MM.1S (cell line): ENCODE data around the gene HDLBP.
"Not testable (repeated sequence)": the region's sequence is repeated elsewhere in the genome, so short reads cannot be mapped to it uniquely, and the experiment has no call there.

ENCODE experiments used
- DNase-seq: peaks from one replicate; pipeline ENCODE4 v3.0.0-alpha.2; 2015
- H2AFZ ChIP-seq: fragments of 300-600 bp; sonication (generic); 2 replicates; pipeline ENCODE4 v1.6.0; 2016; ENCODE audit warnings: antibody characterized with exemption, low read length
- H3F3A ChIP-seq: fragments of 300-600 bp; sonication (generic); 2 replicates; pipeline ENCODE4 v1.6.1; 2016; ENCODE audit warnings: mild to moderate bottlenecking, antibody characterized with exemption, low read length, moderate library complexity, mixed read lengths; ENCODE audit not compliant: insufficient read depth
- H3K27ac ChIP-seq: fragments of 300-600 bp; sonication (generic); 2 replicates; pipeline ENCODE4 v1.5.1; 2016; ENCODE audit warnings: mild to moderate bottlenecking, low read length
- H3K27me3 ChIP-seq: fragments of 300-600 bp; sonication (generic); replicated peaks from 2 replicates; pipeline ENCODE4 v1.6.0; 2016; ENCODE audit warnings: low read length; ENCODE audit not compliant: insufficient read depth
- H3K36me3 ChIP-seq: fragments of 300-600 bp; sonication (generic); replicated peaks from 2 replicates; pipeline ENCODE4 v1.6.1; 2016; ENCODE audit warnings: mild to moderate bottlenecking, low read length, mixed read lengths; ENCODE audit not compliant: insufficient read depth
- H3K4me1 ChIP-seq: fragments of 300-600 bp; sonication (generic); 2 replicates; pipeline ENCODE4 v1.6.1; 2016; ENCODE audit warnings: low read length, mixed read lengths
- H3K4me2 ChIP-seq: fragments of 300-600 bp; sonication (generic); 2 replicates; pipeline ENCODE4 v1.6.0; 2016; ENCODE audit warnings: low read depth, low read length
- H3K4me3 ChIP-seq: fragments of 300-600 bp; sonication (generic); 2 replicates; pipeline ENCODE4 v1.5.1; 2016; ENCODE audit warnings: low read length, mixed read lengths
- H3K79me2 ChIP-seq: fragments of 300-600 bp; sonication (generic); 2 replicates; pipeline ENCODE4 v1.6.1; 2016; ENCODE audit warnings: mixed run types, low read length, mixed read lengths
- H3K9ac ChIP-seq: fragments of 300-600 bp; sonication (generic); 2 replicates; pipeline ENCODE4 v1.6.1; 2016; ENCODE audit warnings: low read length, mixed read lengths
- H3K9me2 ChIP-seq: fragments of 300-600 bp; sonication (generic); replicated peaks from 2 replicates; pipeline ENCODE4 v1.6.1; 2016; ENCODE audit warnings: mild to moderate bottlenecking, low read length, mixed read lengths; ENCODE audit not compliant: insufficient read depth
- H3K9me3 ChIP-seq: fragments of 300-600 bp; sonication (generic); replicated peaks from 2 replicates; pipeline ENCODE4 v1.6.1; 2016; ENCODE audit warnings: mild to moderate bottlenecking, low read length, mixed read lengths; ENCODE audit not compliant: insufficient read depth
- H4K20me1 ChIP-seq: fragments of 300-600 bp; sonication (generic); 2 replicates; pipeline ENCODE4 v1.6.1; 2016; ENCODE audit warnings: mild to moderate bottlenecking, low read length, moderate library complexity, mixed read lengths; ENCODE audit not compliant: insufficient read depth
- CTCF ChIP-seq: fragments of 300-600 bp; sonication (generic); IDR thresholded peaks from 2 replicates; pipeline ENCODE4 v1.5.1; 2016; ENCODE audit warnings: antibody characterized with exemption, low read length, mixed read lengths
- EZH2 ChIP-seq: fragments of 300-600 bp; sonication (generic); optimal IDR thresholded peaks from 2 replicates; pipeline ENCODE3; 2017; ENCODE audit warnings: low read depth, mild to moderate bottlenecking, antibody characterized with exemption, low read length, mixed read lengths
- EZH2phosphoT487 ChIP-seq: fragments of 300-600 bp; sonication (generic); IDR thresholded peaks from 2 replicates; pipeline ENCODE4 v1.6.1; 2018; ENCODE audit warnings: antibody characterized with exemption, low read length

HDLBP gene

GRCh38 chr2:241197947-241198346 lies 117.5 kb downstream of the HDLBP start:
- no peaks in the 10 kb centered on the region for H3K9me2 ChIP-seq
- no peak overlapping the region for H3K27ac ChIP-seq
- H3K4me3 ChIP-seq = no peak overlapping the region
- no peaks in the 10 kb centered on the region; the same call in none of the 2 replicates for H3K27me3 ChIP-seq
- no peaks in the 10 kb centered on the region for H3K9me3 ChIP-seq
- no peaks in the 10 kb centered on the region for H3K36me3 ChIP-seq
- H3K9ac ChIP-seq = no peak overlapping the region
- H3K4me2 ChIP-seq = no peak overlapping the region
- no peaks in the 10 kb centered on the region for H4K20me1 ChIP-seq
- H3K4me1 ChIP-seq = no peaks in the 10 kb centered on the region
- H3F3A ChIP-seq = no peaks in the 10 kb centered on the region
- DNase-seq = no peak
- no peaks in the 10 kb centered on the region for H3K79me2 ChIP-seq
- no peak overlapping the region for H2AFZ ChIP-seq
- TF ChIP-seq EZH2phosphoT487 = no peak
- no peak for TF ChIP-seq CTCF
- no peak for TF ChIP-seq EZH2

- not testable (repeated sequence) for H3K27me3 ChIP-seq, H2AFZ ChIP-seq, H3K9me3 ChIP-seq, H3K27ac ChIP-seq, H3K9me2 ChIP-seq, H3K79me2 ChIP-seq, H3F3A ChIP-seq, DNase-seq, H4K20me1 ChIP-seq, H3K4me2 ChIP-seq, H3K4me3 ChIP-seq, H3K4me1 ChIP-seq, H3K36me3 ChIP-seq, H3K9ac ChIP-seq
These were observed 118.2 kb downstream of the HDLBP start for GRCh38 chr2:241197246-241197645.

- H2AFZ ChIP-seq = no peak overlapping the region
- no peaks in the 10 kb centered on the region for H3F3A ChIP-seq
- H3K36me3 ChIP-seq = no peaks in the 10 kb centered on the region
- H3K4me3 ChIP-seq = no peak overlapping the region
- no peaks in the 10 kb centered on the region for H3K9me3 ChIP-seq
- no peaks in the 10 kb centered on the region for H4K20me1 ChIP-seq
- no peaks in the 10 kb centered on the region for H3K4me1 ChIP-seq
- no peak overlapping the region for H3K27ac ChIP-seq
- no peaks in the 10 kb centered on the region; the same call in none of the 2 replicates for H3K27me3 ChIP-seq
- no peak overlapping the region for H3K4me2 ChIP-seq
- H3K79me2 ChIP-seq = no peaks in the 10 kb centered on the region
- no peaks in the 10 kb centered on the region for H3K9me2 ChIP-seq
- no peak for TF ChIP-seq EZH2
- no peak for TF ChIP-seq EZH2phosphoT487
- TF ChIP-seq CTCF = no peak
- no peak overlapping the region for H3K9ac ChIP-seq
- no peak for DNase-seq
These were observed 119.9 kb downstream of the HDLBP start for GRCh38 chr2:241195506-241196130.

- DNase-seq = no peak
- H3F3A ChIP-seq = no peaks in the 10 kb centered on the region
- H3K36me3 ChIP-seq = no peaks in the 10 kb centered on the region
- no peaks in the 10 kb centered on the region for H4K20me1 ChIP-seq
- H2AFZ ChIP-seq = no peak overlapping the region
- no peak overlapping the region for H3K27ac ChIP-seq
- H3K9ac ChIP-seq = no peak overlapping the region
- no peak overlapping the region for H3K4me2 ChIP-seq
- no peaks in the 10 kb centered on the region for H3K9me2 ChIP-seq
- H3K9me3 ChIP-seq = no peaks in the 10 kb centered on the region
- TF ChIP-seq EZH2phosphoT487 (no peak), CTCF (no peak), EZH2 (no peak)
- H3K79me2 ChIP-seq = no peaks in the 10 kb centered on the region
- H3K4me3 ChIP-seq = no peak overlapping the region
- H3K27me3 ChIP-seq = no peaks in the 10 kb centered on the region; the same call in none of the 2 replicates
- no peaks in the 10 kb centered on the region for H3K4me1 ChIP-seq
These were observed 120.7 kb downstream of the HDLBP start for GRCh38 chr2:241194811-241195210.
